Loucy (cell line): ENCODE results near the gene DPAGT1.
A peak's percentile ranks its signal among the peaks of the same experiment; 100 is the strongest.

Experiments
- H2AFZ ChIP-seq: fragments of 200-600 bp; sonication (generic); 2 replicates; pipeline ENCODE4 v1.6.0; 2016; ENCODE audit warnings: antibody characterized with exemption, mild to moderate bottlenecking, low read length, moderate library complexity
- H3F3A ChIP-seq: fragments of 200-600 bp; 2 replicates; pipeline ENCODE4 v1.6.0; 2016; ENCODE audit warnings: antibody characterized with exemption, low read depth, mild to moderate bottlenecking
- H3K27me3 ChIP-seq: fragments of 200-600 bp; sonication (generic); 2 replicates; pipeline ENCODE4 v1.6.1; 2014; ENCODE audit warnings: low read length, mild to moderate bottlenecking; ENCODE audit not compliant: insufficient read depth, poor library complexity, severe bottlenecking
- H3K36me3 ChIP-seq: fragments of 200-600 bp; sonication (generic); 2 replicates; pipeline ENCODE4 v1.6.1; 2016; ENCODE audit warnings: low read length; ENCODE audit not compliant: insufficient read depth
- H3K4me1 ChIP-seq: fragments of 200-600 bp; sonication (generic); 2 replicates; pipeline ENCODE4 v1.5.1; 2014; ENCODE audit warnings: low read length, mild to moderate bottlenecking; ENCODE audit not compliant: insufficient read depth, poor library complexity, severe bottlenecking
- H3K4me2 ChIP-seq: fragments of 200-600 bp; sonication (generic); 2 replicates; pipeline ENCODE4 v1.6.0; 2014; ENCODE audit warnings: antibody characterized with exemption, low read length, low read depth, mild to moderate bottlenecking; ENCODE audit not compliant: poor library complexity, severe bottlenecking
- H3K4me3 ChIP-seq: fragments of 200-600 bp; sonication (generic); 2 replicates; pipeline ENCODE4 v1.5.1; 2014; ENCODE audit warnings: low read length, mild to moderate bottlenecking, mixed read lengths; ENCODE audit not compliant: poor library complexity, severe bottlenecking
- H3K79me2 ChIP-seq: fragments of 200-600 bp; sonication (generic); 2 replicates; pipeline ENCODE4 v1.6.1; 2014; ENCODE audit warnings: low read length; ENCODE audit not compliant: insufficient read depth
- H3K9ac ChIP-seq: fragments of 200-600 bp; sonication (generic); 2 replicates; pipeline ENCODE4 v1.6.0; 2014; ENCODE audit warnings: mild to moderate bottlenecking, low read depth, low read length, moderate library complexity; ENCODE audit not compliant: poor library complexity, severe bottlenecking
- H3K9me2 ChIP-seq: fragments of 200-600 bp; sonication (generic); replicated peaks from 2 replicates; pipeline ENCODE4 v1.6.1; 2016; ENCODE audit warnings: low read depth, low read length, mixed read lengths
- H3K9me3 ChIP-seq: fragments of 200-600 bp; sonication (generic); 2 replicates; pipeline ENCODE4 v1.6.1; 2014; ENCODE audit warnings: mild to moderate bottlenecking, antibody characterized with exemption, low read length, low read depth; ENCODE audit not compliant: insufficient read depth
- H4K20me1 ChIP-seq: fragments of 200-600 bp; sonication (generic); 2 replicates; pipeline ENCODE4 v1.6.0; 2014; ENCODE audit warnings: antibody characterized with exemption, low read length, mild to moderate bottlenecking; ENCODE audit not compliant: insufficient read depth, poor library complexity, severe bottlenecking
- EZH2phosphoT487 ChIP-seq: fragments of 200-600 bp; IDR thresholded peaks from 2 replicates; pipeline ENCODE4 v1.6.1; 2018; ENCODE audit warnings: antibody characterized with exemption, mild to moderate bottlenecking, moderate library complexity, borderline replicate concordance
- TF ChIP-seq, protein P1 (sequence below): fragments of 200-600 bp; sonication (generic); conservative IDR thresholded peaks from 2 replicates; pipeline ENCODE4 v1.5.1; 2014; ENCODE audit warnings: mild to moderate bottlenecking, antibody characterized with exemption, low read length

Gene DPAGT1

DNA sequence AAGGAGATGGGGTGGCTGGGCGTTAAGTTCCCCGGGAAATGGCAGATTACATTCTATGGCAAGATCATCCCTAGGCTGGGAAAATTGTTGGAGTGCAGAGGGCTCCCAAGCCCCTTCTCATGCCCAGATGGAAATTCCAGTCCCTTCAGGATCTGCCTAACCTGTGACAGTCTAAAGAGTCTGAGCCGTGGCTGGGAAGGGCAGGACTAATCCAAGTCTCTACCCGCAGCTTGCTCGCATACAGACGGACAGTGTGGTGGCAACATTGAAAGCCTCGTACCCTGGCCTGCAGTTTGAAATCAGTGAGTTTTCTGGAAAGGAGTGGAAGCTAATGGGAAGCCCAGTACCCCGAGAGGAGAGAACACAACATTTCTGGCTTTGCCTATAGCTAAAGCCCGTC lies 13.2 kb downstream of the DPAGT1 start:
- Histone ChIP-seq H3K79me2 (peaks cover 68% of the 10 kb centered on the region), H3K9me2 (no peaks in the 10 kb centered on the region), H4K20me1 (peaks cover 23% of the 10 kb centered on the region), H3K36me3 (peaks cover 16% of the 10 kb centered on the region), H3K4me1 (peaks cover 80% of the 10 kb centered on the region), H3F3A (peaks cover 26% of the 10 kb centered on the region), H3K9me3 (no peaks in the 10 kb centered on the region), H3K4me2 (peak overlapping the region; percentile 82), H3K27me3 (peaks cover 1% of the 10 kb centered on the region), H3K4me3 (peak overlapping the region; percentile 44), H3K9ac (peak overlapping the region; percentile 61), H2AFZ (no peak overlapping the region)
- no peak for TF ChIP-seq EZH2phosphoT487
- TF ChIP-seq, protein P1, sequence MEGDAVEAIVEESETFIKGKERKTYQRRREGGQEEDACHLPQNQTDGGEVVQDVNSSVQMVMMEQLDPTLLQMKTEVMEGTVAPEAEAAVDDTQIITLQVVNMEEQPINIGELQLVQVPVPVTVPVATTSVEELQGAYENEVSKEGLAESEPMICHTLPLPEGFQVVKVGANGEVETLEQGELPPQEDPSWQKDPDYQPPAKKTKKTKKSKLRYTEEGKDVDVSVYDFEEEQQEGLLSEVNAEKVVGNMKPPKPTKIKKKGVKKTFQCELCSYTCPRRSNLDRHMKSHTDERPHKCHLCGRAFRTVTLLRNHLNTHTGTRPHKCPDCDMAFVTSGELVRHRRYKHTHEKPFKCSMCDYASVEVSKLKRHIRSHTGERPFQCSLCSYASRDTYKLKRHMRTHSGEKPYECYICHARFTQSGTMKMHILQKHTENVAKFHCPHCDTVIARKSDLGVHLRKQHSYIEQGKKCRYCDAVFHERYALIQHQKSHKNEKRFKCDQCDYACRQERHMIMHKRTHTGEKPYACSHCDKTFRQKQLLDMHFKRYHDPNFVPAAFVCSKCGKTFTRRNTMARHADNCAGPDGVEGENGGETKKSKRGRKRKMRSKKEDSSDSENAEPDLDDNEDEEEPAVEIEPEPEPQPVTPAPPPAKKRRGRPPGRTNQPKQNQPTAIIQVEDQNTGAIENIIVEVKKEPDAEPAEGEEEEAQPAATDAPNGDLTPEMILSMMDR: no peak

DNA sequence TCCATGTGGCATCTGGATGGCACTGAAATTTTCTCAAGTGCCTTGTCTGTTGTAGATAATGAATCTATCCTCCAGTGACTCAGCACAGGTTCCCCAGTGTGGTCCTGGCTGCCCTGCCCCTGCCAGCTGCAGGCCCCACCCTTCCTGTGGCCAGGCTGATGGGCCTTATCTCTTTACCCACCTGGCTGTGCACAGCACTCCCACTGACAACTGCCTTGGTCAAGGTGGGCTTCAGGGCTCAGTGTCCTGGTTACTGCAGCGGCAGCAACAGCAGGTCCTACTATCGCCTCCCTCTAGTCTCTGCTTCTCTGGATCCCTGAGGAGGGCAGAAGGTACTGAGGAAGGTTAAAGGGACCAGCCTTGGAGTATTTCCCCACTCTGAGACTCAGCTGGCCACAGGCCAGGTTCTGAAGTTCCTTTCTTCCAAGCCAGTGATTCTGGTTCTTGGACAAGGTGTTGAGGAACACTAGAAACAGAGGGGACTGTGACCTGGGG lies 13.9 kb downstream of the DPAGT1 start:
- peaks cover 77% of the 10 kb centered on the region for H3K4me1 ChIP-seq
- H3K9me3 ChIP-seq: no peaks in the 10 kb centered on the region
- TF ChIP-seq EZH2phosphoT487: no peak
- TF ChIP-seq, protein P1: no peak

DNA sequence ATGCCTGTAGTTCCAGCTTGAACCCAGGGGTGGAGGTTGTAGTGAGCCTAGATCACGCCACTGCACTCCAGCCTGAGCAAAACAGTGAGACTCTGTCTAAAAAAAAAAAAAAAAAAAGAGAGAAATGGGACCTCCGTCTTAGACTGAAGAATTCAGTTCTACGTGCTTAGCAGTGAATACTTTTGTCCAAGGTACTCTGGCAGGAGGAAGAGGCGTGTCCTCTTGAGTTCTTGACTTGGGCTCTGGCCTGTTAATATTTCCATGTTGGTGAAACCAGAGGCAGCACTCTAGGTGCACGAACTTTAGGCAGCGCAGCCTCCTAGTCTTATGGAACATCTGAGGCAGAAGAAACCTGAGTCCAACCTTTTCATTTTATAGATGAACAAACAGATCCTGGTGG lies 14.5 kb downstream of the DPAGT1 start:
- peak overlapping the region; percentile 61 for H3K9ac ChIP-seq
- H3K27me3 ChIP-seq: no peaks in the 10 kb centered on the region
- H3K9me2 ChIP-seq: no peaks in the 10 kb centered on the region
- peak overlapping the region; percentile 44 for H3K4me3 ChIP-seq
- peaks cover 70% of the 10 kb centered on the region for H3K4me1 ChIP-seq
- peaks cover 24% of the 10 kb centered on the region for H3F3A ChIP-seq
- H3K36me3 ChIP-seq: peaks cover 3% of the 10 kb centered on the region; the same call in 1 of the 2 replicates
- no peak overlapping the region for H2AFZ ChIP-seq
- TF ChIP-seq EZH2phosphoT487: no peak
- TF ChIP-seq, protein P1: no peak
- peaks cover 55% of the 10 kb centered on the region for H3K79me2 ChIP-seq
- H4K20me1 ChIP-seq: peaks cover 10% of the 10 kb centered on the region
- no peaks in the 10 kb centered on the region for H3K9me3 ChIP-seq
- peak overlapping the region; percentile 82 for H3K4me2 ChIP-seq

More for the DNA sequence above, 13.9 kb downstream of the DPAGT1 start:
- Histone ChIP-seq H3K27me3 (no peaks in the 10 kb centered on the region), H4K20me1 (peaks cover 17% of the 10 kb centered on the region), H3K4me2 (peak overlapping the region; percentile 82), H3K9ac (peak overlapping the region; percentile 61), H3K9me2 (no peaks in the 10 kb centered on the region), H3F3A (peaks cover 26% of the 10 kb centered on the region), H3K36me3 (peaks cover 9% of the 10 kb centered on the region; the same call in 1 of the 2 replicates), H2AFZ (no peak overlapping the region), H3K4me3 (peak overlapping the region; percentile 44), H3K79me2 (peaks cover 62% of the 10 kb centered on the region)
